Effector CD8-positive, alpha-beta T cell (primary cell): Measurements from ENCODE around the gene ALPL.
"Not testable (repeated sequence)": the region's sequence is repeated elsewhere in the genome, so short reads cannot be mapped to it uniquely, and the experiment has no call there.

ENCODE experiments used
- DNase-seq: peaks from one replicate; lab custom pipeline; 2025; lab: John Stamatoyannopoulos, UW

ALPL gene

GRCh38 chr1:21559788-21560567 is 50.8 kb downstream of the ALPL start:
- DNase-seq: no peak

GRCh38 chr1:21560916-21561638 is 51.9 kb downstream of the ALPL start:
- no peak for DNase-seq

- no peak for DNase-seq
These were observed 53.7 kb downstream of the ALPL start for GRCh38 chr1:21562896-21563295.

GRCh38 chr1:21563971-21564370 is 54.7 kb downstream of the ALPL start:
- DNase-seq: no peak

- DNase-seq: no peak
These were observed 55.4 kb downstream of the ALPL start for GRCh38 chr1:21564521-21565095.

GRCh38 chr1:21565285-21565684 is 56.1 kb downstream of the ALPL start:
- no peak for DNase-seq

- DNase-seq: not testable (repeated sequence)
These were observed 57.1 kb downstream of the ALPL start for GRCh38 chr1:21566361-21566760.

- no peak for DNase-seq
These were observed 58.2 kb downstream of the ALPL start for GRCh38 chr1:21567241-21568005.

- DNase-seq: no peak
These were observed 59.0 kb downstream of the ALPL start for GRCh38 chr1:21568006-21568746.

GRCh38 chr1:21568809-21569385 is 59.7 kb downstream of the ALPL start:
- no peak for DNase-seq

- DNase-seq: no peak
These were observed 60.8 kb downstream of the ALPL start for GRCh38 chr1:21569820-21570527.

GRCh38 chr1:21570528-21570875 is 61.3 kb downstream of the ALPL start:
- no peak for DNase-seq

- DNase-seq: no peak
These were observed 61.7 kb downstream of the ALPL start for GRCh38 chr1:21570885-21571284.

GRCh38 chr1:21572221-21572620 is 63.0 kb downstream of the ALPL start:
- DNase-seq: no peak

- DNase-seq: no peak
These were observed 63.6 kb downstream of the ALPL start for GRCh38 chr1:21572735-21573277.

- no peak for DNase-seq
These were observed 64.3 kb downstream of the ALPL start for GRCh38 chr1:21573475-21573874.

- no peak for DNase-seq
These were observed 64.8 kb downstream of the ALPL start for GRCh38 chr1:21573971-21574465.

- DNase-seq: no peak
These were observed 65.4 kb downstream of the ALPL start for GRCh38 chr1:21574466-21575151.

- DNase-seq: no peak
These were observed 66.2 kb downstream of the ALPL start for GRCh38 chr1:21575351-21575942.
